ENCODE measurements around the gene TNS3.

DNA sequence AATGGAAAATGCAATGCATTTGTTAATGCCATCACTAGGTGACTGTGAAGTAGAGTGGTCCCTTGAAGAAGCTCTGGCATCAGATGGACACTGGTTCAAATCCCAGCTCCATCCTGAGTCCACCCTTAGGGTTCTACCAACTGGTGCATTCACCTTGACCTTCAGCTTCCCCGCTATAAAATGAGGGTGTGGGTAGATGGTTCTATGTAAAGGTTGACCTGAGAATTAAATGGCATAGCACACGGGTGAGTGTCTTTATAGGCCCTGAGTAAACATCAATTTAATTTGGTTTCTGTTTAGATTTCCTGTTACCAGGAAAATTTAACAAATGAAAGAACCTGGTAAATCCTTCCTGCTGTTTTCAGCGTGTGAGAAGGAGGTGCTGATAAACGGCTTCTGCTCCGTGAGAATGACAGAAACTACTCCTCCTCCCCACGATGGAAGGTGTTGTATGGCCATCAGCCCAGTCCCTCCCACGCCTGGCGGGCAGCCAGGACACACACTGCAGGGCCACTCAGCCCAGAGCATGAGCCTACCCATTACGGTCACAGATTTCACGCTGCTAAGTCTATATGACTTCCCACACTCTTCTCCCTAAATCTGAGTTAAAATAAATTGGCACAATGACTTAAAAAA, 210.1 kb downstream of the TNS3 start:
- TF ChIP-seq POLR2A (IDR thresholded peaks at IDR 0.05) (no peak), CTCF (IDR thresholded peaks at IDR 0.05) (no peak)

Measured in uterus (tissue), 2 donors.